H1 (cell line): ENCODE data around the gene SEPTIN2. TPM values are rescaled to one million over a fixed set of nuclear protein-coding genes. Genes with fewer than 3 reads are reported as not detected.
A peak's percentile ranks its signal among the peaks of the same experiment; 100 is the strongest.

Experiments
- CTCF ChIA-PET: fragments of 300-600 bp; sonication (Branson Sonifier 250); formaldehyde crosslinking; loops from one replicate; lab custom pipeline; 2021; ENCODE audit not compliant: partially characterized antibody; lab: Charles Lee
- POLR2A ChIA-PET: fragments of 300-600 bp; sonication (Branson Sonifier 250); formaldehyde crosslinking; loops from one replicate; lab custom pipeline; 2021; ENCODE audit warnings: inconsistent platforms; ENCODE audit not compliant: partially characterized antibody; lab: Charles Lee
- DNase-seq, 2 experiments: peaks; one replicate each; pipeline versions ENCODE4 v3.0.0 to v3.0.0-alpha.2; 2010 to 2022; ENCODE audit warnings: low spot score in 2 of 2, low read depth in 1 of 2, mixed read lengths in 1 of 2
- FAIRE-seq: peaks from 2 replicates; lab custom pipeline; 2011; peaks lifted over from hg19 to GRCh38; lab: Jason Lieb, UNC
- H2AFZ ChIP-seq: 2 replicates; pipeline ENCODE4 v1.8.1; 2012; ENCODE audit warnings: low read length, inconsistent platforms
- H2AK5ac ChIP-seq: 2 replicates; pipeline ENCODE4 v1.6.1; 2013; ENCODE audit warnings: low read depth, low read length
- H2BK120ac ChIP-seq: replicated peaks from 2 replicates; pipeline ENCODE3; 2013; ENCODE audit warnings: low read depth, low read length, inconsistent platforms
- H2BK12ac ChIP-seq: 2 replicates; pipeline ENCODE4 v1.6.1; 2013; ENCODE audit warnings: low read depth, low read length
- H2BK15ac ChIP-seq: 2 replicates; pipeline ENCODE4 v1.6.1; 2013; ENCODE audit warnings: low read length
- H2BK20ac ChIP-seq: 2 replicates; pipeline ENCODE4 v1.6.1; 2013; ENCODE audit warnings: low read length
- H2BK5ac ChIP-seq: 2 replicates; pipeline ENCODE4 v1.6.1; 2013; ENCODE audit warnings: low read depth, low read length
- H3K14ac ChIP-seq: 2 replicates; pipeline ENCODE4 v1.6.1; 2013; ENCODE audit warnings: inconsistent platforms; ENCODE audit not compliant: insufficient read length
- H3K18ac ChIP-seq: 2 replicates; pipeline ENCODE4 v1.6.1; 2013; ENCODE audit warnings: low read length; ENCODE audit errors: extremely low read depth
- H3K23ac ChIP-seq: 2 replicates; pipeline ENCODE4 v1.6.1; 2013; ENCODE audit warnings: inconsistent platforms; ENCODE audit not compliant: insufficient read length
- H3K23me2 ChIP-seq: 2 replicates; pipeline ENCODE4 v1.6.1; 2013; ENCODE audit warnings: low read depth, low read length
- H3K27ac ChIP-seq: 2 replicates; pipeline ENCODE4 v1.6.1; 2011; ENCODE audit warnings: low read depth, low read length, inconsistent platforms
- H3K27me3 ChIP-seq, 4 experiments: replicated peaks in 1 of 4; 1 replicate in 1 of 4; 2 replicates in 3 of 4; pipeline versions ENCODE4 v1.6.1 to v1.8.1; 2011 to 2013; ENCODE audit warnings: low read length in 3 of 4, mild to moderate bottlenecking in 3 of 4, inconsistent platforms in 2 of 4, mixed read lengths in 2 of 4, moderate library complexity in 1 of 4; ENCODE audit not compliant: control insufficient read depth in 3 of 4, insufficient read depth in 3 of 4; ENCODE audit errors: extremely low read depth in 1 of 4
- H3K36me3 ChIP-seq, 4 experiments: 2 replicates each; pipeline versions ENCODE4 v1.6.1 to v1.8.1; 2011 to 2013; ENCODE audit warnings: mild to moderate bottlenecking in 4 of 4, low read length in 3 of 4, moderate library complexity in 2 of 4, control low read depth in 1 of 4, inconsistent platforms in 1 of 4; ENCODE audit not compliant: insufficient read depth in 4 of 4, control insufficient read depth in 2 of 4
- H3K4ac ChIP-seq: replicated peaks from 2 replicates; pipeline ENCODE3; 2013; ENCODE audit warnings: low read length, low read depth, mixed read lengths, inconsistent platforms; ENCODE audit not compliant: insufficient read length
- H3K4me1 ChIP-seq, 4 experiments: replicated peaks in 1 of 4; 1 replicate in 1 of 4; 2 replicates in 3 of 4; pipeline versions ENCODE4 v1.6.1 to v1.8.1; 2011 to 2013; ENCODE audit warnings: low read length in 3 of 4, inconsistent platforms in 2 of 4, mixed read lengths in 1 of 4; ENCODE audit not compliant: insufficient read depth in 4 of 4, control insufficient read depth in 3 of 4
- H3K4me2 ChIP-seq, 2 experiments: 2 replicates each; pipeline versions ENCODE4 v1.6.1 to v1.8.1; 2011 to 2013; ENCODE audit warnings: low read depth in 2 of 2, low read length in 2 of 2, control low read depth in 1 of 2, inconsistent platforms in 1 of 2, mild to moderate bottlenecking in 1 of 2; ENCODE audit not compliant: insufficient read depth in 1 of 2
- H3K4me3 ChIP-seq, 4 experiments: fragments of 200-600, 300-600 bp in 1 of 4; sonication (generic), shearing (Covaris generic), sonication (Bioruptor Twin) in 1 of 4; 2 replicates each; pipeline versions ENCODE4 v1.5.1 to v1.8.1; 2011 to 2016; ENCODE audit warnings: low read length in 4 of 4, low read depth in 3 of 4, control low read depth in 2 of 4, inconsistent platforms in 2 of 4, mild to moderate bottlenecking in 2 of 4, mixed read lengths in 1 of 4, moderate library complexity in 1 of 4; ENCODE audit not compliant: insufficient read depth in 2 of 4; ENCODE audit errors: extremely low read depth in 1 of 4
- H3K56ac ChIP-seq: replicated peaks from 2 replicates; pipeline ENCODE3; 2013; ENCODE audit warnings: low read depth, mild to moderate bottlenecking, mixed read lengths, low read length, inconsistent platforms; ENCODE audit not compliant: insufficient read length
- H3K79me1 ChIP-seq: 2 replicates; pipeline ENCODE4 v1.6.1; 2013; ENCODE audit warnings: low read depth, low read length, control low read depth
- H3K79me2 ChIP-seq, 2 experiments: 2 replicates each; pipeline versions ENCODE4 v1.6.1 to v1.8.1; 2012 to 2013; ENCODE audit warnings: low read length in 2 of 2, mild to moderate bottlenecking in 2 of 2, inconsistent platforms in 1 of 2; ENCODE audit not compliant: insufficient read depth in 2 of 2, control insufficient read depth in 1 of 2
- H3K9ac ChIP-seq, 4 experiments: replicated peaks in 1 of 4; 1 replicate in 1 of 4; 2 replicates in 3 of 4; pipeline versions ENCODE4 v1.6.1 to v1.8.1; 2011 to 2013; ENCODE audit warnings: low read depth in 3 of 4, low read length in 3 of 4, control low read depth in 2 of 4, mild to moderate bottlenecking in 2 of 4, moderate library complexity in 2 of 4, inconsistent platforms in 1 of 4; ENCODE audit errors: extremely low read depth in 1 of 4
- H3K9me3 ChIP-seq, 2 experiments: 2 replicates each; pipeline versions ENCODE4 v1.6.1 to v1.8.1; 2012 to 2013; ENCODE audit warnings: mild to moderate bottlenecking in 2 of 2, moderate library complexity in 2 of 2, control low read depth in 1 of 2, inconsistent platforms in 1 of 2, low read depth in 1 of 2, low read length in 1 of 2, mixed read lengths in 1 of 2; ENCODE audit not compliant: insufficient read depth in 2 of 2
- H4K20me1 ChIP-seq, 2 experiments: replicated peaks in 1 of 2; 2 replicates each; pipeline versions ENCODE3 to v1.8.1; 2011 to 2013; ENCODE audit warnings: inconsistent platforms in 2 of 2, low read length in 2 of 2, mild to moderate bottlenecking in 1 of 2; ENCODE audit not compliant: insufficient read depth in 2 of 2, control insufficient read depth in 1 of 2
- H4K5ac ChIP-seq: 2 replicates; pipeline ENCODE4 v1.6.1; 2013; ENCODE audit warnings: low read length, low read depth, mixed read lengths, inconsistent platforms; ENCODE audit not compliant: insufficient read length
- H4K8ac ChIP-seq: 2 replicates; pipeline ENCODE4 v1.8.0; 2013; ENCODE audit warnings: mild to moderate bottlenecking, moderate library complexity, low read length, inconsistent platforms; ENCODE audit not compliant: insufficient read depth; ENCODE audit errors: extremely low read depth
- H4K91ac ChIP-seq: replicated peaks from 2 replicates; pipeline ENCODE3; 2013; ENCODE audit warnings: low read length, mixed read lengths, inconsistent platforms; ENCODE audit not compliant: insufficient read length
- CEBPB ChIP-seq: IDR thresholded peaks from 2 replicates; pipeline ENCODE4 v1.6.1; 2012; ENCODE audit warnings: low read depth, low read length
- JUND ChIP-seq: IDR thresholded peaks from 2 replicates; pipeline ENCODE4 v1.6.1; 2011; ENCODE audit warnings: mild to moderate bottlenecking, improper control_type of control experiment, low read length
- RNF2 ChIP-seq: fragments of 200-900, 300-1000 bp; sonication (generic); IDR thresholded peaks from 2 replicates; pipeline ENCODE4 v1.7.1; 2016; ENCODE audit warnings: borderline replicate concordance, low read depth, mild to moderate bottlenecking, antibody characterized with exemption, low read length; ENCODE audit not compliant: poor library complexity, severe bottlenecking; ENCODE audit errors: missing control alignments
- SIRT6 ChIP-seq: IDR thresholded peaks from one replicate; pipeline ENCODE4 v1.7.1; 2012; ENCODE audit warnings: low read length, inconsistent platforms
- SIX5 ChIP-seq: IDR thresholded peaks from 2 replicates; pipeline ENCODE4 v1.6.1; 2011; ENCODE audit warnings: mild to moderate bottlenecking, low read depth, low read length
- SP4 ChIP-seq: IDR thresholded peaks from 2 replicates; pipeline ENCODE4 v1.6.1; 2012; ENCODE audit warnings: low read length, inconsistent platforms
- SRF ChIP-seq: IDR thresholded peaks from 2 replicates; pipeline ENCODE4 v1.6.1; 2011; ENCODE audit warnings: mild to moderate bottlenecking, low read depth, low read length, moderate library complexity
- WGBS, 2 experiments: shearing (Covaris generic) in 1 of 2; methylation state at CpG; one replicate each; pipeline versions ENCODE4 v1.1.6 to v1.1.7; 2013 to 2015; ENCODE audit warnings: low lambda C conversion rate in 2 of 2, mixed read lengths in 2 of 2, inconsistent platforms in 1 of 2, low coverage in 1 of 2, missing lambda C conversion rate in 1 of 2; ENCODE audit not compliant: insufficient replicate concordance in 2 of 2, insufficient coverage in 1 of 2, insufficient read length in 1 of 2; ENCODE audit errors: extremely low coverage in 1 of 2, missing lambda C conversion rate in 1 of 2; 5-methylcytosine and 5-hydroxymethylcytosine counted together
- polyA plus RNA-seq, 7 experiments: library from polyadenylated mRNA; depleted of rRNA in 3 of 7; stranded (reverse) in 5 of 7; unstranded in 2 of 7; fragments of >200 nt in 5 of 7; fragments of 200-250 nt in 2 of 7; gene quantifications; 1 replicate in 5 of 7; 2 replicates in 1 of 7; 4 replicates in 1 of 7; pipeline versions ENCODE4 v1.2.1 to v1.2.3, GENCODE V29; 2011 to 2013; ENCODE audit warnings: missing spikeins in 2 of 7, mixed read lengths in 2 of 7
- total RNA-seq: library from RNA; stranded (reverse); fragmentation: NEBNext Ultra II Directional; extraction: Animal tissue kit (Norgen Biotek cat#: 25700); gene quantifications from 2 replicates; pipeline ENCODE4 v1.2.1, GENCODE V29; 2021
- TF ChIP-seq, protein P1 (sequence below): IDR thresholded peaks from 2 replicates; pipeline ENCODE4 v1.6.1; 2011; ENCODE audit warnings: low read depth, mild to moderate bottlenecking, low read length; ENCODE audit not compliant: insufficient read depth
- TF ChIP-seq, protein P2 (sequence below): IDR thresholded peaks from 2 replicates; pipeline ENCODE4 v1.6.1; 2012; ENCODE audit warnings: inconsistent platforms

Gene SEPTIN2
- total and polyA plus RNA-seq, 2 of the 8 experiments (the other 6 are each of a cell fraction or from before 2014, with no cell fraction given) = 392 to 650 TPM

DNA sequence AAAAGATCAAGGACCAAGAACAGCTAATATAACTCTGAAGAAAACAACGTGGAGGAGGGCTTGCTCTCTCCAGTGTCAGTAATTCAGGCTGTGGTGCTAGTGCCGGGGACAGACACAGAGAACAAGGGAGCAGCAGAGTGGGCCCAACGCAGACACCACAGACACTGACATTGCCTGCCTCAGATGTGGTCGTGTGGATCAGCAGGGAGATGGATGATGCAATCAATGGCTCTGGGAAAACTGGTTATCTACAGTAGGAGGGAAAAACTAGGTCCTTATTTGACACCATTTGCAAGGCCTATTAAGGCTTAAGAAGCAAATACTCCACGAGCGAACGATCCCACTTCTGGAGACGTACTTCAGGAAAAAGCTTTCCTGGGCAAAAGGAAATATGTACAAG is 36.3 kb upstream of the SEPTIN2 start:
- Histone ChIP-seq H3K79me1 (peaks cover under 1% of the 10 kb centered on the region; the same call in 1 of the 2 replicates), H3K4ac (no peak overlapping the region), H4K8ac (peak overlapping the region; percentile 7; the same call in 1 of the 2 replicates), H3K14ac (no peak overlapping the region), H3K27ac (no peak overlapping the region), H3K23me2 (no peaks in the 10 kb centered on the region), H3K36me3 (no peaks in the 10 kb centered on the region; a peak in 1 of 8 replicates), H2BK12ac (no peak overlapping the region), H3K56ac (no peak overlapping the region), H2BK5ac (peak overlapping the region; percentile 49; the same call in 1 of the 2 replicates), H3K4me2 (no peak overlapping the region), H3K9me3 (no peaks in the 10 kb centered on the region), H3K4me1 (peaks cover 0 to 7% (median 5%) of the 10 kb centered on the region in 4 experiments; a peak in 5 of 7 replicates), H3K18ac (no peak overlapping the region), H2AK5ac (no peak overlapping the region), H2BK20ac (no peak overlapping the region), H3K79me2 (peaks cover 7 to 83% of the 10 kb centered on the region in 2 experiments; a peak in 3 of 4 replicates), H3K4me3 (no peak overlapping the region), H4K5ac (no peak overlapping the region), H2BK15ac (no peak overlapping the region), H3K23ac (no peak overlapping the region), H3K27me3 (no peaks in the 10 kb centered on the region), H2BK120ac (no peak overlapping the region), H4K91ac (no peak overlapping the region), H4K20me1 (peaks cover 2 to 8% of the 10 kb centered on the region in 2 experiments), H3K9ac (0 out of 7 replicates have a peak overlapping the region, but pooled peaks of 1 of the 4 experiments have one; percentile 8), H2AFZ (no peak overlapping the region)
- peak; percentile 7 for FAIRE-seq
- no peak for DNase-seq
- ChIA-PET CTCF (interaction anchor here (2.8 to 2.9 kb wide), 2 partner anchors 11 to 12 kb away, joined by 6 to 9 read pairs; no protein-coding TSS in a partner anchor), POLR2A (interaction anchor here (0.8 to 1.3 kb wide), 3 partner anchors 12 to 43 kb away, joined by 4 to 6 read pairs (median 4); no protein-coding TSS in a partner anchor)
- 82% methylated on average over 8 of the region's 8 CpGs; no CpG with 5 or more reads in 1 of the 2 experiments for WGBS, 2 experiments
- TF ChIP-seq SRF (no peak), JUND (peak; percentile 80), SIRT6 (no peak), SIX5 (no peak), CEBPB (peak; percentile 94), RNF2 (no peak), SP4 (no peak)
- TF ChIP-seq, protein P1, sequence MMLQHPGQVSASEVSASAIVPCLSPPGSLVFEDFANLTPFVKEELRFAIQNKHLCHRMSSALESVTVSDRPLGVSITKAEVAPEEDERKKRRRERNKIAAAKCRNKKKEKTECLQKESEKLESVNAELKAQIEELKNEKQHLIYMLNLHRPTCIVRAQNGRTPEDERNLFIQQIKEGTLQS = peak; percentile 69; the same call in 1 of the 2 replicates
- TF ChIP-seq, protein P2, sequence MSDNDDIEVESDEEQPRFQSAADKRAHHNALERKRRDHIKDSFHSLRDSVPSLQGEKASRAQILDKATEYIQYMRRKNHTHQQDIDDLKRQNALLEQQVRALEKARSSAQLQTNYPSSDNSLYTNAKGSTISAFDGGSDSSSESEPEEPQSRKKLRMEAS = no peak
